ENCODE measurements around the gene GABBR2.

DNA sequence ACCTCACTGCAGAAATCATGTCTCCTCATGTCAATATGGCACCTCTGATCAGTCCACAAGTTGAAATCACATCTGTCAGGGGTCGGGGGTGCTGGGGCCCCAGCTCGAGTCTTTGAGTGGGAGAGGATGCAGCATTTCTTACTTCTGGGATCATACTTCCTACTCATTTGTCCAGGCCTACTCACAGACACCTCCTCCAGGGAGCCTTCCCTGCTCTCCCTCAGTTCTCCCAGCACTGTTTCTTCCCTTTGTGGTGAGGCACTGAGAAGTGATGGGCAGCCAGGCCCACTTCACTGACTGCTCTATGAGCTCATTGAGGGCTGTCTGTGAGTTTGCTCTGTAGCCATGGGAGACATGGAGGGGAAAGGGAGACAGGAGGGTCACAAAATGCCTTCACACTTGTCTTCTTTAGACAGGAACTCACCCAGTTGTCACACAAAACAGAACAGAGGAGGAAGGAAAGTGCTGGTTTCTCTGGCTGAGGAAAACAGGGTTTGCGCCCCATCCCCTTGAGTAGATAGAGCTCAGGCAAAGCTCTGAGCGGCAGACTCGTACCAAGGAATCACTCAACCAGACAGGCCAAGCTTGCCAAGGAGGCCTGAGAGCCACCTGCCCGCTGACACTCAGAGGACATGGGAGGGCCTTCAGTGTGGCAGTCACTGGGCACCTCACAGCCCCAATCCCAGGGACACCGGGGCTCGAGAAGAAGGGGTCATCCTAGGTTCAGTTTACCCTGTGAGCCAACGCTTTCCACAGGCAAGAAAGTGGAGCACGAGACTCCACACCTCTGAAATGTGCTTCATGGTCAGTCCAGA, 152.9 kb downstream of the GABBR2 start:
- TF ChIP-seq, protein P1, sequence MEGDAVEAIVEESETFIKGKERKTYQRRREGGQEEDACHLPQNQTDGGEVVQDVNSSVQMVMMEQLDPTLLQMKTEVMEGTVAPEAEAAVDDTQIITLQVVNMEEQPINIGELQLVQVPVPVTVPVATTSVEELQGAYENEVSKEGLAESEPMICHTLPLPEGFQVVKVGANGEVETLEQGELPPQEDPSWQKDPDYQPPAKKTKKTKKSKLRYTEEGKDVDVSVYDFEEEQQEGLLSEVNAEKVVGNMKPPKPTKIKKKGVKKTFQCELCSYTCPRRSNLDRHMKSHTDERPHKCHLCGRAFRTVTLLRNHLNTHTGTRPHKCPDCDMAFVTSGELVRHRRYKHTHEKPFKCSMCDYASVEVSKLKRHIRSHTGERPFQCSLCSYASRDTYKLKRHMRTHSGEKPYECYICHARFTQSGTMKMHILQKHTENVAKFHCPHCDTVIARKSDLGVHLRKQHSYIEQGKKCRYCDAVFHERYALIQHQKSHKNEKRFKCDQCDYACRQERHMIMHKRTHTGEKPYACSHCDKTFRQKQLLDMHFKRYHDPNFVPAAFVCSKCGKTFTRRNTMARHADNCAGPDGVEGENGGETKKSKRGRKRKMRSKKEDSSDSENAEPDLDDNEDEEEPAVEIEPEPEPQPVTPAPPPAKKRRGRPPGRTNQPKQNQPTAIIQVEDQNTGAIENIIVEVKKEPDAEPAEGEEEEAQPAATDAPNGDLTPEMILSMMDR (conservative IDR thresholded peaks at IDR 0.05) = no peak
- TF ChIP-seq ZFX (IDR thresholded peaks at IDR 0.05) = no peak
